Adipocyte (in vitro differentiated cells): Measurements from ENCODE around the gene SGPP2.

Source experiments
- DNase-seq: peaks from one replicate; pipeline ENCODE4 v3.0.0-alpha.2; 2015; ENCODE audit warnings: low read depth
- H3K27me3 ChIP-seq: replicated peaks from 2 replicates; pipeline ENCODE4 v1.7.0; 2013; ENCODE audit warnings: mild to moderate bottlenecking, low read length, moderate library complexity; ENCODE audit not compliant: control insufficient read depth, insufficient read depth
- H3K36me3 ChIP-seq: 2 replicates; pipeline ENCODE4 v1.7.0; 2013; ENCODE audit warnings: low read length, mild to moderate bottlenecking, moderate library complexity; ENCODE audit not compliant: control insufficient read depth, insufficient read depth, severe bottlenecking
- H3K4me1 ChIP-seq: 2 replicates; pipeline ENCODE4 v1.7.0; 2013; ENCODE audit warnings: mild to moderate bottlenecking, low read length, moderate library complexity; ENCODE audit not compliant: control insufficient read depth, insufficient read depth
- H3K4me3 ChIP-seq: 2 replicates; pipeline ENCODE4 v1.7.0; 2013; ENCODE audit warnings: mild to moderate bottlenecking, low read length, moderate library complexity
- H3K9ac ChIP-seq: 2 replicates; pipeline ENCODE4 v1.7.0; 2013; ENCODE audit warnings: mild to moderate bottlenecking, low read length, moderate library complexity
- H3K9me3 ChIP-seq: 2 replicates; pipeline ENCODE4 v1.7.0; 2013; ENCODE audit warnings: mild to moderate bottlenecking, low read length, moderate library complexity; ENCODE audit not compliant: control insufficient read depth

The SGPP2 gene

DNA sequence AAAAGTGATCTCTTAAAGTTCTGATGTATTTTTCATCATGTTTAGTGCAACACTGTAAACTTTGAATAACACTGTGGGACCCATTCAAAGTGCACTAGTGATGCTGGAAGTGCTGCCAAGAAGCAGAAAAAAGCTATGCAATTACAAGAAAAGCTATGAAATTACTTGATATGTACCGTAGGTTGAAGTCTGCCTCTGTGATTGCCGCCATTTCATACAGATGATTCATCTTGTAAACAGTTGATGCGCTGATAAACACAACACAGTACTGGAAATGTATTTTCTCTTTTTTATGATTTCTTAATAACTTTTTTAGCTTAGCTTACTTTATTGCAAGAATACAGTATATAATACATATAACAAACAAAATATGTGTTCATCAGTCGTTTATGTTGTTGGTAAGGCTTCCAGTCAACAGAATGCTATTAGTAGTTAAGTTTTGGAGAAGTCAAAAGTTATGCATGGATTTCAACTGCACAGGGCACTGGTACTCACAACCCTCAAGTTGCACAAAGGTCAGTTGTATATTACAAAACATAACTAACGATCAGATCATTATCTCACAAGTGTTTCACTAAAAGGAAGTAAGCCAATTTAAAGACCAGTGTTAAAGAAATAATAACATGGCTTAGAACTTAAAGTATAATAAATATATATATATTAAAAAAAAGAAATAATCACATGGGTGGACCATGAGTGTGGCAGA, 82.0 kb downstream of the SGPP2 start:
- Histone ChIP-seq H3K27me3 (peaks cover 37% of the 10 kb centered on the region), H3K9ac (no peak overlapping the region), H3K4me3 (no peak overlapping the region), H3K36me3 (no peaks in the 10 kb centered on the region), H3K9me3 (no peaks in the 10 kb centered on the region), H3K4me1 (no peaks in the 10 kb centered on the region)
- DNase-seq, result no peak

DNA sequence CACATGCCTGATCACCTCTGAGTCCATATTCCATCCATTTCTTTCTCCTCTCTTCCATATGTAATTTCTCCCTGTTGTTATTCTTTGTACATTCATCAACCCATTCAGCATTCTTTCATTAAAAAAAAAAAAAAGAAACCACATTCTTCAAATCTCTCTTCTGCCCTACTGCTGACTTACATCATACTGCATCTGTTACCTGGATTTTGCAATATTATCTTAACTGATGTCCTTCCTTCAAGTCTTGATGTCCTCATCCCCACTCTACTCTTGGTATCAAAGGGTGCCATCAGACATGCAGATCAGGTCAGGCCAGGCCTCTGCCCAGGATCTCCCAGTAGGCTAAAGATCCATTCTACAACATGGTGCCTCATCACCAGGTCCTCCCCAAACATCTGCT, 90.6 kb downstream of the SGPP2 start:
- Histone ChIP-seq H3K4me1 (peaks cover 16% of the 10 kb centered on the region), H3K27me3 (peaks cover 22% of the 10 kb centered on the region), H3K4me3 (no peak overlapping the region), H3K36me3 (no peaks in the 10 kb centered on the region), H3K9me3 (peaks cover 2% of the 10 kb centered on the region), H3K9ac (no peak overlapping the region)
- no peak for DNase-seq

DNA sequence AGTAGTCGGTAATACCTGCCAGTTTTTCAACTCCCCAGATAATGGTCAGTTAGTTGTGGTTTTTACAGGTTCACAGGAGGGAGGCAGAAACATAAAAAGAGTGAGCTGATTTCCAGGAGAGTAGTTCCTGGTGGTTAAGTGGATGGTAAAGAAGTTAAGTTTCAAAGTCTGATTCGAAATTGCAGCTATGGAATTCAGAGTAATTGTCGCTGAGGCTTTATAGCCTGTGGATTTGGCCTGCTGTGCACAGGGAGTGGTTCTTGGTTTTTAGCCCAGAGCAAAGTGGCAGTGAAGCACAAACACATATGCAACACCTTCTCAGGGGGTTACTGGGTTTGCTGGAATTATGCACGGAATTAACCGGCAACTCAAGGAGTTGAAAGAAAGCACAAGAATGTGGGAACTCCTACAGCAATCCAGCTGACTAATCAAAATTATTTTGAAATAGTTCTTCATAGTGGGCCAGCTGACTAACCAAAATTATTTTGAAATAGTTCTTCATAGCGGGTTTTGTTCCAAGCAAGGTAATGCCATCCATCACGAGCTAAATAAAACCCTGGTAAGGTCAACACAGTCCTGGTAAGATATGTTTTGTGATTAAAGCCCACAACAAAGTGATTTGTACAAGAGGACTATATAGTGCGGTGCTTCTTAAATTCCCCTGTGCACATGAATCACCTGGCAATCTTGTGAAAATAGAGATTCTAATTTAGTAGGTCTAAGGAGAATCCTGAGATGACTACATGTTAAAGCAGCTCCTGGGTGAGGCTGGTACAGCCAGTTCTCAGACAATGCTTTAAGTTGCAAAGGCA, 94.4 kb downstream of the SGPP2 start:
- peak; percentile 83 for DNase-seq
- Histone ChIP-seq H3K36me3 (no peaks in the 10 kb centered on the region), H3K9ac (peak overlapping the region; percentile 65)

DNA sequence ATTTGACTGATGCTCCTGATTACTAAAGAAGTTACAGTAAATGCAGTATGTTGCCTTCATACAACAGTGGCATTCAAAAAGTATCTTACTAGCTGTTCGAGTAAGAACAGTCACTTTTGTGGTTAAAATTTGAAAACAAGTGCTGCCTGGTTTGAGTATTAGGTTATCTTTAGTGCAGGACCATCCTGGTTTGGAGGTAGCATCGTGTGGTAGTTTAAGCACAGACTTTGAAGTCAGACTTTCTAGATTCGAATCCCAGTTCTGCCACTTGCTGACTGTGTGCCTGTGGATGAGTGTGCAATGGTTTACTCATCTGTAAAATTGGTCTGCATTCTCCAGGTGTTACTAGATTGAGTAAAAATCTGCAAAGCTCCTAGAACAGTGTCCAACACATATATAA, 96.8 kb downstream of the SGPP2 start:
- peaks cover 16% of the 10 kb centered on the region for H3K4me1 ChIP-seq
- H3K36me3 ChIP-seq, result no peaks in the 10 kb centered on the region
- H3K9ac ChIP-seq, result no peak overlapping the region
- peaks cover 14% of the 10 kb centered on the region for H3K27me3 ChIP-seq
- no peak for DNase-seq
- no peak overlapping the region for H3K4me3 ChIP-seq
- no peaks in the 10 kb centered on the region for H3K9me3 ChIP-seq

More for the DNA sequence above, 94.4 kb downstream of the SGPP2 start:
- peak overlapping the region; percentile 56 for H3K4me3 ChIP-seq
- H3K9me3 ChIP-seq, result no peaks in the 10 kb centered on the region
- H3K27me3 ChIP-seq, result peaks cover 11% of the 10 kb centered on the region
- H3K4me1 ChIP-seq, result peaks cover 16% of the 10 kb centered on the region

DNA sequence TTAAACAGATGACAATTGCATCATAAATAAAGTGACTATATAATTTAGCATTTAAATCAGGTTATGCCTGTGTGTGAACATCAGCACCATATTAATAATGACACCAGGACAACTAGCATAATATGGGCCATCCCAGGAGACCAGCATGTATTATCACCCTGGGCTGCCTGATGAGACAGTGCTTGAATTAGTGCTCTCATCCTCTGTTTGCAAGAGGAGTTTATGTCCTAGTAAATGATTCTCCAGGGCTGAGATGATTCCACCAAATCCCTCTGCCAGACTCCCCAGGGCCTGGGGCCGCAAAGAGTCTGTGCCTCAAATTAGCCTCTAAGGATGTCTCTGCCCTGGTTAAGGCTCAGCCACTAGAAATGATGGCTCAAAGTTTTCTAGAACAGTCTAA, 97.7 kb downstream of the SGPP2 start:
- no peak overlapping the region for H3K9ac ChIP-seq
- H3K4me3 ChIP-seq, result no peak overlapping the region
- no peaks in the 10 kb centered on the region for H3K36me3 ChIP-seq
- no peak for DNase-seq
- H3K27me3 ChIP-seq, result peaks cover 7% of the 10 kb centered on the region
- H3K9me3 ChIP-seq, result no peaks in the 10 kb centered on the region
- peaks cover 16% of the 10 kb centered on the region for H3K4me1 ChIP-seq

DNA sequence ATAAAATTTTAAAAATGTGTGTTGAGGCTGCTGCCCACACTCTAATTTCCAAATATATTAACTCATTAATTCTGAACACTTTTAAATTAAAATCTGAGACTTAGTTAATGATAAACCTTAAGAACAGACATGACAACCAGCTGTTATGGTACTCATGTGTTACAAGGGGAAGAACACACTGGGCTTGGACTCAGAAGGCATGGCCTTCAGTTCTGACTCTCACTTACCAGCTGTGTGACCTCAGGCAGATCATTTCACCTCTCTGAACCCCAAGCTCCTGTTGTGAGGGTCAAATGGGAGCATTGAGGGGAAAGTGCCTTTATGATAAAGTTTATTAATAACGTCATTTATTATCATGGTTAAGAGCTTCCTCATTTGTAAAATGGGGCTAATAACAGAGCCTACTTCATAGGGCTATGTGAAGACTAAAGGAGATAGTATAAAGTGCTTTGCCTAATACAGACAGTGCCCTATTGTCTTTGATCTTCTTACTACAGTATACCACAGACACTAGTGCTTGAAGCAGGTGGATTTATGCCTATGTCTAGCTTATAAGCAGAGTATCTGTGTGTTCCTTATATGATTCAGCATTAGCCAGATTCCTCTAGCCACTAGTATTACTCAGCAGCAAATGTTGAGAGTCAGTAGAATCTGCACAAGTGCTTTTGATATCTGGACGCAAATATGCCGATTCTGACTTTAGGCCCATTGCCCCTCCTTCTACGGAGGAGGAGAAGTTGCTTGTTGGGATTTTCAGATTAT, 99.6 kb downstream of the SGPP2 start:
- H3K4me1 ChIP-seq, result peaks cover 5% of the 10 kb centered on the region
- no peaks in the 10 kb centered on the region for H3K36me3 ChIP-seq
- peaks cover 3% of the 10 kb centered on the region for H3K27me3 ChIP-seq
- H3K9me3 ChIP-seq, result no peaks in the 10 kb centered on the region
- H3K9ac ChIP-seq, result no peak overlapping the region
- H3K4me3 ChIP-seq, result no peak overlapping the region
- no peak for DNase-seq

DNA sequence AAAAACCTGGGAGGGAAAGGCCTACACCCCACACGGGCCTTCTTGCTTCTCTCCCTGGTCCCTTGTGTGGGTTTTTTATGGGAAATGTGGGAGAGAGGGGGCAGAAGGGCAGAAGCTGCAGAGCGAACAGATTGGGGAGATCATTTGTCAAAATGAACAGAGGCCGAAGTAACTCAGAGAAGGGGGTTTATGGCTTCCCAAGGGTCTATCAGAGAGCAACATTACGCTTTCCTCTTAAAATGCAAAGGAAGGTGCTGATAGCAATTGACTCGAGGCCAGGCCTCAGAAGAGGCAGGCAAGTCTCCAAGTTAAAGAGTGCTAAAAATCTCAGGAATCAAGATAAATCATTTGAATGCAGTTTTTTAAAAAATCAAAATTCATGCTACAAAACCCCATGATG, 101.5 kb downstream of the SGPP2 start:
- Histone ChIP-seq H3K36me3 (no peaks in the 10 kb centered on the region), H3K4me3 (no peak overlapping the region), H3K27me3 (peaks cover 3% of the 10 kb centered on the region), H3K9me3 (peaks cover 10% of the 10 kb centered on the region), H3K4me1 (no peaks in the 10 kb centered on the region), H3K9ac (no peak overlapping the region)
- DNase-seq, result no peak

DNA sequence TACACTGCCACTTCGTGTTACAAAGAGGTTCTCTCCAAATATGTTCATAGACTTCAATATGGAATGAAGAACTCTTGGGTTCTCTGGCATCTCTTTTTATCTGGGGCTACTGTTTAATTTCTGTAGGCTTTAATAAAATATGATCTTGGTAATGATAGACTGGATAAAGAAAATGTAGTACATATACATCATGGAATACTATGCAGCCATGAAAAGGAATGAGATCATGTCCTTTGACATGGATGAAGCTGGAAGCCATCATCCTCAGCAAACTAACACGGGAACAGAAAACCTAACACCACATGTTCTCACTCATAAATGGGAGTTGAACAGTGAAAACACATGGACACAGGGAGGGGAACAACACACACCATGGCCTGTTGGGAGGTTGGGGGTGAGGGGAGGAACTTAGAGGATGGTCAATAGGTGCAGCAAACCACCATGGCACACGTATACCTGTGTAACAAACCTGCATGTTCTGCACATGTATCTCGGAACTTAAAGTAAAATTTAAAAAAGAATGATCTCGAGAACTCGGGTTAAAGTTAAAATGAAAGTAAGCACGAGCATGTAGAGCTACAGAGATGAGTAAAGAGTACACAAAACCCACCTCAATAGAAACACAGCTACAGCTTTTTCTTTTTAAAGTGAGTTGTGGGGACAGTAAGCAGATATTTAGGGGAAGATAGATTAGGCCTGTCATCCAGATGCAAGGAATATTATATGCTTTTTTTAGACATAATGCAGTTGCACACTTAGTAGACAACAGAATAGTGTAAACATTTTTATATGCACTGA, 102.3 kb downstream of the SGPP2 start:
- no peak overlapping the region for H3K4me3 ChIP-seq
- H3K4me1 ChIP-seq, result no peaks in the 10 kb centered on the region
- peaks cover 3% of the 10 kb centered on the region for H3K27me3 ChIP-seq
- no peak overlapping the region for H3K9ac ChIP-seq
- peaks cover 10% of the 10 kb centered on the region for H3K9me3 ChIP-seq
- no peaks in the 10 kb centered on the region for H3K36me3 ChIP-seq
- no peak for DNase-seq

DNA sequence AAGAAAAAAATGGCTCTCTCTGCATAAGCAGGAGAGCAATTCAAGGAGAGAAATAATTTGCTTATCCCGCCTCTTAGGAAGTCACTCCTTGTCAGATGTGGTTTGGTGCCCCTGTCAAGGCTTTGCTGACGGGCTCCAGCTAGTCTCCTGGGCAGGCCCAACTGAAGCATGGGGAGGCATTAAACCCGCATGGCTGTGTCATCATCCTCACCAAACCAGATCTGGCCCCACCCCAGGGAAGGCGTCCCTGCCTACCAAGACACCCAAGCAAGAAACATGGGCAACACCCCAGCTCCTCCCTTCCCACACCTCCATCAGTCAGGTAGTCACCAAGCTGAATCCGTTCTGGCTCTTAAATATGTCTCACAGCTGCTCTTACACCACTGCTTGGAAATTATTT, 108.0 kb downstream of the SGPP2 start:
- peaks cover 15% of the 10 kb centered on the region for H3K27me3 ChIP-seq
- H3K36me3 ChIP-seq, result no peaks in the 10 kb centered on the region
- H3K9me3 ChIP-seq, result peaks cover 10% of the 10 kb centered on the region
- H3K9ac ChIP-seq, result no peak overlapping the region
- no peak overlapping the region for H3K4me3 ChIP-seq
- DNase-seq, result no peak
- H3K4me1 ChIP-seq, result no peaks in the 10 kb centered on the region

DNA sequence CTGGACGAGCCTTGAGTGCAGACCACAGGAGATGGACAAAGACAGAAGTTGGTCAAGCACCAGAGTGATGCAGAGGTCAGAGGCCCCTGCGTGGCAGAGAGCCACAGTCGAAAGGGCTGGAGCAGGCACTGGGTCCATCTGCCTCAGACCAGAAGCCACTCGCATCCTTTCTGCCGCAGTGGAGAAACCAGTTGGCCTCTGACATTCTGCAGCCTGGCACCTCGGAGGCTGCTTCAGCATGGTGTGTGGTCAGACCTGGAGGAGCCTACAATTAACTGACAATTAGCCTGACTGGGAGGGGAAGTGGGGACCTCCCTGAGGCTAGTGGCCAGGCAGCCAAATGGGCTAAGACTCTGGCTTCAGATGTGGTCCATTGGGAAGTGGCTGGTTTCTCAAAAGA, 111.1 kb downstream of the SGPP2 start:
- H3K4me3 ChIP-seq, result no peak overlapping the region

More for the DNA sequence above, 111.1 kb downstream of the SGPP2 start:
- DNase-seq, result no peak
- Histone ChIP-seq H3K27me3 (peaks cover 27% of the 10 kb centered on the region), H3K9ac (no peak overlapping the region), H3K4me1 (no peaks in the 10 kb centered on the region), H3K9me3 (peaks cover under 1% of the 10 kb centered on the region), H3K36me3 (no peaks in the 10 kb centered on the region)
